SK-N-DZ (cell line): ENCODE measurements around the gene RNF182. TPM values are rescaled to one million over a fixed set of nuclear protein-coding genes. Genes with fewer than 3 reads are reported as not detected.
"Not testable (repeated sequence)": the region's sequence is repeated elsewhere in the genome, so short reads cannot be mapped to it uniquely, and the experiment has no call there.

Source experiments
- DNase-seq: peaks from one replicate; pipeline ENCODE4 v3.0.0-alpha.2; 2015; ENCODE audit warnings: low spot score
- polyA plus RNA-seq, 2 experiments: library from polyadenylated mRNA; depleted of rRNA; stranded (reverse); fragments of >200 nt; gene quantifications; 2 replicates each; pipeline ENCODE4 v1.2.3, GENCODE V29; 2014

The RNF182 gene
- polyA plus RNA-seq (2014; cell fraction: cytosol; rRNA removed), result 43.1 and 46.2 TPM in 2 replicates
- 21.3 and 24.9 TPM in 2 replicates for polyA plus RNA-seq (2014; cell fraction: nucleus; rRNA removed)

GRCh38 chr6:13924949-13925881 is at the start of gene RNF182:
TSS of gene RNF182 (plus strand) at chr6:13924952. CDS start at chr6:13977120, 52,168 bp downstream.
- DNase-seq, result peak; percentile 35

- no peak for DNase-seq
Observed at GRCh38 chr6:13877051-13877450, 47.7 kb upstream of the RNF182 start.

DNA sequence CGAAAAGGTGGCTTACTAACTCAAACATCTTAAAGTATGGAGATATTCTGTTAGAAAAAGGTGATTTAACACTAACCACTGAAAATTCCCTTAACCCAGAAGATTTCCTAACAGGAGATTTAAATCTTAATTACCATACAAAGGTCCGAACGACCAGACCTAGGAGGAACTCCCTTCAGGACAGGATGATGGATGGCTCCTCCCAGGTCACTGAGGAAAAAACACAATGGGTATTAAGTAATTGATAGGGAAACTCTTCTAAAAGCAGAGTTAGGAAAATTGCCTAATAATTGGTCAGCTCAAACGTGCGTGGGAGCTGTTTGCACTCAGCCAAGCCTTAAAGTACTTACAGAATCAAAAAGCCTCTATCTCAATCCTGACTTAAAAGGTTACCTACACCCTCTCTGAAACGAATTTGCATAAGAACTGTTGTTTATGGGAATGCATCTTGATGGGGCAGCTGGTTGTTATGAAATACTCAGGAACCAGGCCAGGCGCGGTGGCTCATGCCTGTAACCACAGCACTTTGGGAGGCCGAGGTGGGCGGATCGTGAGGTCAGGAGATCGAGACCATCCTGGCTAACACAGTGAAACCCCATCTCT is 44.6 kb upstream of the RNF182 start:
- not testable (repeated sequence) for DNase-seq

GRCh38 chr6:13881621-13882165 is 43.1 kb upstream of the RNF182 start:
- DNase-seq, result no peak

GRCh38 chr6:13883966-13884365 is 40.8 kb upstream of the RNF182 start:
- DNase-seq, result no peak

DNA sequence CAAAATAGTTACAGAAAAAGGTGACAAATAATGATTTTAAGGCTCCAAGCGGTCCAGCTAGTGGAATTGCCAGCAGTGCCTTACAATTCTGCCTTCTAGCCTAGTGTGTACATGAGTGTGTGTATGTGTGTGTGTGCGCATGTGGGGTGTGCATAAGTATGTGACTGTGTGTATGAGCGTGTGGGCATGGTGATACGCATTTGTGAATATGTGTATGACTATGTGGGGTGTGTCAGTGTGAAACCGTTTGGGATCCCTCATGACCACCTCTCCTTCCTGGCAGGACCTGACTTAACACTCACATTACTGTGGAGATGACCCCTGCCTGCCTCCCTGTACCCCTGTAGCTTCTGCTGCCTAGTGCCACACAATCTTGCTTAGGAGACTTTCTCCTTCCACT is 40.4 kb upstream of the RNF182 start:
- DNase-seq, result no peak

- no peak for DNase-seq
Observed at GRCh38 chr6:13885601-13886000, 39.2 kb upstream of the RNF182 start.

- DNase-seq, result no peak
Observed at GRCh38 chr6:13886949-13887348, 37.8 kb upstream of the RNF182 start.

- no peak for DNase-seq
Observed at GRCh38 chr6:13892017-13892645, 32.6 kb upstream of the RNF182 start.

GRCh38 chr6:13902922-13903321 is 21.8 kb upstream of the RNF182 start:
- DNase-seq, result no peak

DNA sequence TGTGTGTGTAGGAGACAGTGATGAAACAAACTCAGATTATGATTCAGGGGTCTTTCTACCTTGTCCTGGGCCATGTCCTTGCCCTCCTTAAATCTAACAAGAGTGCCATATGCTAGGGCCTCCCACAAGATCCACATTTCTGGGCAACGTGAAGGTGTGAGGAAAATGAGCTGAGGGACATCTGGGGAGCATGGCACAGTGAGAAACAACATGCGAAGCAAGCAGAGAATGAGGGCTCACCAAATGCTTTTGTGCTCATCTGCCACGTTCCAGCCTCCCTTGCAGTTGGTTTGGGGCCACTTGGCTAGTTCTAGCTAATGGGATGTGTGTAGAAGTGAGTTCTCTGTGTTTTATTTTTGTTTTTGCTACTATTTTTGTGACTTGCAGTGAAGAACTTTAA is 21.4 kb upstream of the RNF182 start:
- no peak for DNase-seq

DNA sequence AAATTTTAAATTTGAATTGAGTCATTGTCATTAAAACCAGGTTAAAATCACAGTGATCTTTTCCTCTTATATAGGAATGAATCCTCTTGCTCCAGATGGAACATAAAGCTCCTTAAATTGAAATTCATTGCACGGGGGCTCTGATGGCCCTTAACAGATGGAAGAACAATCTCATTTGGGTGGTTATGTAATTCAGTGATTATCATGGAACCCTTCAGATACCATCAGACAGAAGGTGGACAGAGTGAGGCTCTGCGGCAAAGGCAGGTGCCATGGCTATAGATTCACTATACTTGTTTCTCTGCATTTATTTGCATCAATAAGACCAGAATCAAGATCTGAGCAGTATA is 17.8 kb upstream of the RNF182 start:
- no peak for DNase-seq

- no peak for DNase-seq
Observed at GRCh38 chr6:13907614-13908215, 17.0 kb upstream of the RNF182 start.

DNA sequence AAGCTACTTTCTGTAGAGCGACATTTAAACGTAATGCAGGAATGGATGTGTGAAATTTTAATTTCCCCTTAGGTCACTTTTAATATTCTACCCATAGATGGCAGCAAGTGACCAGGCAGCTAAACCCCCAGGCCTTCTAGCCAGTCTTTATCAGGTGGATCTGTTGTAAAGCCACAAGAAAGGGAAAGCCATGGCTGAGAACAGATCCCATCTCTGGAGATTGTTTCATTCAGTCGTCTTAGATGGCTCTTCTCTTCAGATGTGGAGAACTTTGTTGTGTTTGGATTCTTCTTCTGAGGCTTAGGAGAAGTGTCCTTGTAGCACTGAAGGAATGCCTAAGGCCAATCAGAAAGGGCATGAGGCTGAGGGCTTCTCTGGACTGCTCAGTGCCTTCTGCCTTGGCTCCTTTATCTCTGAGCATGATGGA is 15.8 kb upstream of the RNF182 start:
- peak; percentile 83 for DNase-seq

DNA sequence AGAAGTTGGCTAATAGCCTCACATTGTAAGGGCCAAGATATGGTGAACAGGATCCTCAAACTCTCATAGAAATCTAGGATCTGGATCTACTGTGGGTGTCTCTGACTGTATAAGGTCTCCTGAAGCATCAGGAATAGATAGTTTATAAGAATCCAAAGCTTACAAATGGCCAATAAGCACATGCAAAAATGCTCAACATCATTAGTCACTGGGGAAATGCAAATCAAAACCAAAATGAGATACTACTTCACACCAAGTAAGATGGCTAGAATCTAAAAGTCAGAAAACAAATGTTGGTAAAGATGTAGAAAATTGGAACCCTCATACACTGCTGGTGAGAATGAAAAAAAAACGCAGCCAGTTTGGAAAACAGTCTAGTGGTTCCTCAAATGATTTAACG is 14.3 kb upstream of the RNF182 start:
- no peak for DNase-seq

GRCh38 chr6:13911337-13911736 is 13.4 kb upstream of the RNF182 start:
- no peak for DNase-seq

GRCh38 chr6:13913226-13914001 is 11.3 kb upstream of the RNF182 start:
- no peak for DNase-seq

GRCh38 chr6:13914351-13914750 is 10.4 kb upstream of the RNF182 start:
- no peak for DNase-seq

GRCh38 chr6:13915561-13916229 is 9.1 kb upstream of the RNF182 start:
- DNase-seq, result no peak

GRCh38 chr6:13916230-13916944 is 8.4 kb upstream of the RNF182 start:
- peak; percentile 29 for DNase-seq
